Stimulated activated CD8-positive, alpha-beta memory T cell treated with anti-CD3 and anti-CD28 coated beads, Interleukin-4, amount 100 ng/mL, for 48 hours (primary cell): ENCODE data around the gene GALNT7.

Experiments
- DNase-seq: peaks from one replicate; pipeline ENCODE4 v3.0.0-alpha.2; 2020

The GALNT7 gene

GRCh38 chr4:173269280-173269679, 100.7 kb downstream of the GALNT7 start:
- DNase-seq, result no peak

GRCh38 chr4:173270312-173271027, 101.9 kb downstream of the GALNT7 start:
- no peak for DNase-seq

GRCh38 chr4:173272314-173272713, 103.7 kb downstream of the GALNT7 start:
- DNase-seq, result no peak

- DNase-seq, result no peak
These were observed 104.4 kb downstream of the GALNT7 start for GRCh38 chr4:173272996-173273395.

GRCh38 chr4:173273941-173274340, 105.3 kb downstream of the GALNT7 start:
- no peak for DNase-seq

GRCh38 chr4:173274744-173275143, 106.1 kb downstream of the GALNT7 start:
- no peak for DNase-seq

- DNase-seq, result no peak
These were observed 106.5 kb downstream of the GALNT7 start for GRCh38 chr4:173275150-173275549.

GRCh38 chr4:173277340-173277739, 108.7 kb downstream of the GALNT7 start:
- no peak for DNase-seq

- DNase-seq, result no peak
These were observed 112.4 kb downstream of the GALNT7 start for GRCh38 chr4:173280998-173281397.

- DNase-seq, result no peak
These were observed 113.0 kb downstream of the GALNT7 start for GRCh38 chr4:173281406-173282255.

GRCh38 chr4:173282256-173282562, 113.6 kb downstream of the GALNT7 start:
- DNase-seq, result no peak

- no peak for DNase-seq
These were observed 114.0 kb downstream of the GALNT7 start for GRCh38 chr4:173282626-173283025.

GRCh38 chr4:173284463-173284862, 115.9 kb downstream of the GALNT7 start:
- no peak for DNase-seq

- DNase-seq, result no peak
These were observed 118.9 kb downstream of the GALNT7 start for GRCh38 chr4:173287486-173287885.

GRCh38 chr4:173288296-173288695, 119.7 kb downstream of the GALNT7 start:
- DNase-seq, result peak; percentile 90

- no peak for DNase-seq
These were observed 120.2 kb downstream of the GALNT7 start for GRCh38 chr4:173288698-173289352.

GRCh38 chr4:173289353-173289727, 120.7 kb downstream of the GALNT7 start:
- no peak for DNase-seq

GRCh38 chr4:173291899-173292298, 123.3 kb downstream of the GALNT7 start:
- no peak for DNase-seq

GRCh38 chr4:173293663-173294062, 125.1 kb downstream of the GALNT7 start:
- DNase-seq, result no peak

GRCh38 chr4:173294444-173294843, 125.8 kb downstream of the GALNT7 start:
- no peak for DNase-seq

- DNase-seq, result no peak
These were observed 133.0 kb downstream of the GALNT7 start for GRCh38 chr4:173301518-173302201.

- no peak for DNase-seq
These were observed 139.2 kb downstream of the GALNT7 start for GRCh38 chr4:173307778-173308177.

GRCh38 chr4:173311368-173311767, 142.8 kb downstream of the GALNT7 start:
- DNase-seq, result no peak
